Natural killer cell (primary cell): ENCODE measurements around the gene KCNJ10. TPM values are rescaled to one million over a fixed set of nuclear protein-coding genes. Genes with fewer than 3 reads are reported as not detected.

Source experiments
- ATAC-seq, 3 donors: fragments of 150-1000 bp in 2 of 3; fragments of 200-7000 bp in 1 of 3; cut with Tn5 transposase; 1 replicate in 1 of 3; 2 replicates in 2 of 3; pipeline ENCODE4 v1.10.0; 2021; ENCODE audit warnings: mild to moderate bottlenecking in 2 of 3, moderate library complexity in 2 of 3
- DNase-seq, 2 donors: peaks; one replicate each; pipeline versions ENCODE4 v3.0.0 to v3.0.0-alpha.2; 2013 to 2021; ENCODE audit warnings: mixed read lengths in 1 of 2
- H3K27ac ChIP-seq: one replicate; pipeline ENCODE4 v1.5.1; 2013; ENCODE audit warnings: mild to moderate bottlenecking, low read length
- H3K27me3 ChIP-seq: one replicate; pipeline ENCODE4 v1.6.1; 2013; ENCODE audit warnings: low read length; ENCODE audit not compliant: control insufficient read depth, insufficient read depth
- H3K36me3 ChIP-seq: one replicate; pipeline ENCODE4 v1.6.1; 2013; ENCODE audit warnings: low read length; ENCODE audit not compliant: control insufficient read depth, insufficient read depth
- H3K4me1 ChIP-seq: one replicate; pipeline ENCODE4 v1.6.1; 2013; ENCODE audit warnings: low read length; ENCODE audit not compliant: control insufficient read depth, insufficient read depth
- H3K4me3 ChIP-seq: one replicate; pipeline ENCODE4 v1.5.1; 2013; ENCODE audit warnings: low read length
- H3K9me3 ChIP-seq: one replicate; pipeline ENCODE4 v1.6.1; 2013; ENCODE audit warnings: low read length; ENCODE audit not compliant: control insufficient read depth, insufficient read depth
- H3K27ac Mint-ChIP-seq, 2 donors: one replicate each; pipeline ENCODE4 v1.8.0; 2022; ENCODE audit warnings: mild to moderate bottlenecking in 2 of 2, mixed read lengths in 2 of 2, moderate library complexity in 1 of 2
- H3K27me3 Mint-ChIP-seq, 2 donors: one replicate each; pipeline ENCODE4 v1.8.0; 2022; ENCODE audit warnings: low read depth in 2 of 2, mixed read lengths in 2 of 2
- H3K36me3 Mint-ChIP-seq: one replicate; pipeline ENCODE4 v1.8.0; 2022; ENCODE audit warnings: mixed read lengths
- H3K4me1 Mint-ChIP-seq, 2 donors: one replicate each; pipeline ENCODE4 v1.8.0; 2022; ENCODE audit warnings: mixed read lengths in 2 of 2
- H3K4me3 Mint-ChIP-seq: one replicate; pipeline ENCODE4 v1.8.0; 2022; ENCODE audit warnings: mild to moderate bottlenecking, moderate library complexity, mixed read lengths
- H3K9me3 Mint-ChIP-seq, 2 donors: one replicate each; pipeline ENCODE4 v1.8.0; 2022; ENCODE audit warnings: mixed read lengths in 2 of 2
- WGBS: methylation state at CpG from one replicate; pipeline ENCODE4 v1.1.7; 2013; ENCODE audit warnings: missing lambda C conversion rate; ENCODE audit not compliant: insufficient coverage; 5-methylcytosine and 5-hydroxymethylcytosine counted together
- intact Hi-C: fragments of 100-400 bp; cut with micrococcal nuclease; formaldehyde crosslinking; loops from one replicate; pipeline ENCODE4 v1.14.2; 2022
- total RNA-seq, 4 donors: library from RNA; stranded (reverse); fragments of 120-200 nt in 1 of 4; gene quantifications; one replicate each; pipeline versions ENCODE4 v1.2.3 to v1.2.4, GENCODE V29; 2013 to 2022
- TF ChIP-seq, protein P1 (sequence below): fragments of 200-600 bp; IDR thresholded peaks from one replicate; pipeline ENCODE4 v1.8.0; 2022; ENCODE audit warnings: antibody characterized with exemption

Gene KCNJ10
- total RNA-seq, 3 donors from 2014 or later (not counting 1 experiment from before 2014, with no cell fraction given), result not detected

DNA sequence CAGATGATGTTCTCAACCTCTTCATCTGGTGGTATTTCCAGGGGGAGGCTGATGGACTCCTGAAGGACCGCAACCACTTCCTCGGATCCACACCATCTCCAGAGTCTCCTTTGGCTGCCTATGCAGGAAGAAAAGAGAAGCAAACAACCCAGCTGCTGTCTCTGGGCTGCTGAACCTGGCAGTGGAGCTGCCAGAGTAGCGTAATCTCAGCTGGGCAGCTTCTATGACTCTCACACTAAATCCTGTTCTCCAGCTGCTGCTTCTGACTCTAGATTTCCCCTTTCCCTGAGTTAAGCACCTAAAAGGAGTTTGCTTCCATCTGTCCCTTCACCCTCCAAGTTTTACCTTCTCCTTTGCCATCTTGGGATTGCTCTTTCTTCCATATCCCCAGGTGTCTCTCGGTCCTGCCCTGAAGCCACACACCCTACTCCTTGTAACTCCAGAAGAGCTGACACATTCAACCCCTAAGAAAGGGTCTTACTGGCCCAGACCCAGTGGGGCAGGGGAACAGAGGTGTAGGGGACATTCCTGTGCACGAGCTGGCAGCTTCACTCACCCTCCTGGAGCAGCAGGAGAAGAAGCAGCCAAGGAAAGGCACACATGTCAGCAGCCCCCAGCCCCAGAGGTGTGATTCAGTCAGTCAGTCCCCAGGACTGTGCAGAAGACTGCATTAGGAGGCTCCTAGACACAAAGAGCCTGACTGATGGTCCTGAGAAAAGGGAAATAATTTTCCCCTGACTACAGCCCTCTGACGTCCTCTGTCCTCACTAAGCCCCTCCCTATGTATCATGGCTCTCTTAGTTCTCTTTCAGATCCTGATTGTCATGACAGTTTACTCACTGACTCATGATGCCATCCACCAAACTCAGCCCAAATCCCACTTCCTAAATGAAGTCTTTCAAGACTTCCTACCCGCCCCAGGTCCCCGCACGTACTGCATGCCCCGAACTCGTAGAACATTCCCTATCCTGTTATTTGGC is 116.1 kb downstream of the KCNJ10 start, which contains the start of gene SLAMF9:
Gene SLAMF9, minus strand, starts transcription at position 702 of the 980 bp plus-strand sequence. Its CDS starts 100 bp downstream, at position 602.
- H3K4me1 Mint-ChIP-seq, result no peaks in the 10 kb centered on the region
- no peaks in the 10 kb centered on the region for H3K4me1 ChIP-seq
- intact Hi-C loops, result no loop called here
- H3K4me3 ChIP-seq, result no peak within 1 kb of the TSS
- H3K27ac Mint-ChIP-seq, result no peak within 1 kb of the TSS
- H3K9me3 ChIP-seq, result no peaks in the 10 kb centered on the region
- H3K27ac ChIP-seq, result no peak within 1 kb of the TSS
- no peak for DNase-seq
- H3K27me3 ChIP-seq, result no peaks in the 10 kb centered on the region
- ATAC-seq, result peak; percentile 15 to 32 (median 25)
- H3K9me3 Mint-ChIP-seq, result no peaks in the 10 kb centered on the region
- H3K4me3 Mint-ChIP-seq, result no peak within 1 kb of the TSS
- 77% methylated on average over 11 of the region's 11 CpGs for WGBS
- H3K36me3 ChIP-seq, result no peaks in the 10 kb centered on the region
- peaks cover 34 to 55% of the 10 kb centered on the region in 2 donors for H3K27me3 Mint-ChIP-seq
- TF ChIP-seq, protein P1, sequence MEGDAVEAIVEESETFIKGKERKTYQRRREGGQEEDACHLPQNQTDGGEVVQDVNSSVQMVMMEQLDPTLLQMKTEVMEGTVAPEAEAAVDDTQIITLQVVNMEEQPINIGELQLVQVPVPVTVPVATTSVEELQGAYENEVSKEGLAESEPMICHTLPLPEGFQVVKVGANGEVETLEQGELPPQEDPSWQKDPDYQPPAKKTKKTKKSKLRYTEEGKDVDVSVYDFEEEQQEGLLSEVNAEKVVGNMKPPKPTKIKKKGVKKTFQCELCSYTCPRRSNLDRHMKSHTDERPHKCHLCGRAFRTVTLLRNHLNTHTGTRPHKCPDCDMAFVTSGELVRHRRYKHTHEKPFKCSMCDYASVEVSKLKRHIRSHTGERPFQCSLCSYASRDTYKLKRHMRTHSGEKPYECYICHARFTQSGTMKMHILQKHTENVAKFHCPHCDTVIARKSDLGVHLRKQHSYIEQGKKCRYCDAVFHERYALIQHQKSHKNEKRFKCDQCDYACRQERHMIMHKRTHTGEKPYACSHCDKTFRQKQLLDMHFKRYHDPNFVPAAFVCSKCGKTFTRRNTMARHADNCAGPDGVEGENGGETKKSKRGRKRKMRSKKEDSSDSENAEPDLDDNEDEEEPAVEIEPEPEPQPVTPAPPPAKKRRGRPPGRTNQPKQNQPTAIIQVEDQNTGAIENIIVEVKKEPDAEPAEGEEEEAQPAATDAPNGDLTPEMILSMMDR, result no peak
- H3K36me3 Mint-ChIP-seq, result no peaks in the 10 kb centered on the region

GRCh38 chr1:159952932-159953331 is 117.0 kb downstream of the KCNJ10 start:
- Histone ChIP-seq H3K9me3 (no peaks in the 10 kb centered on the region), H3K36me3 (no peaks in the 10 kb centered on the region), H3K4me1 (no peaks in the 10 kb centered on the region), H3K27me3 (no peaks in the 10 kb centered on the region), H3K27ac (no peak overlapping the region), H3K4me3 (no peak overlapping the region)
- Mint-ChIP-seq H3K36me3 (no peaks in the 10 kb centered on the region), H3K4me3 (no peak overlapping the region), H3K27ac (no peak overlapping the region), H3K4me1 (no peaks in the 10 kb centered on the region), H3K9me3 (no peaks in the 10 kb centered on the region), H3K27me3 (peaks cover 37 to 58% of the 10 kb centered on the region in 2 donors)
- DNase-seq, result no peak
- TF ChIP-seq, protein P1, result no peak
- 87% methylated on average over 5 of the region's 5 CpGs for WGBS
- no peak for ATAC-seq
- intact Hi-C loops, result no loop called here

DNA sequence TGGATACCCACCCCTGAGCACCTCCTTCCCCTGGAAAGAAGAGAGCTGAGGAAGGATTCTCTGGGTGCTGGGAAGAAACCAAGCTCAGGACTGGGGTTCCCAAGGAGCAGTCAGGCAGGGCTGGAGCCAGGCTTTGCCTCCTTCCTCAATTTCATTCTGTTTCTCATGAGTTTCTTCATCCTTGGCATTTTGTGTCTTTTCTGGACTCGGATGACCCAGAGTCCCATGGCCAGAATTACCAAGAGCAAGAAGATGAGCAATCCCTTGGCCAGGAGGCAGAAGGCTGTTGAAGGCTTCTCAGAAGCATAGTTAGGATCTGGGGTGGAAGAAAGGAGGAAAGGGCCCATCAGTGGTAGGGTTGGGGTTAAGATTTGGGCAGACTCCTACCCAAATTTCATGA is 118.4 kb downstream of the KCNJ10 start:
- intact Hi-C loops, result no loop called here

More for the DNA sequence above, 118.4 kb downstream of the KCNJ10 start:
- 88% methylated on average over 1 of the region's 1 CpG for WGBS
- TF ChIP-seq, protein P1, result no peak
- H3K4me1 ChIP-seq, result no peaks in the 10 kb centered on the region
- no peak overlapping the region for H3K4me3 ChIP-seq
- Mint-ChIP-seq H3K27ac (no peak overlapping the region), H3K27me3 (peaks cover 37 to 62% of the 10 kb centered on the region in 2 donors), H3K36me3 (no peaks in the 10 kb centered on the region), H3K4me3 (no peak overlapping the region), H3K9me3 (no peaks in the 10 kb centered on the region), H3K4me1 (no peaks in the 10 kb centered on the region)
- no peak overlapping the region for H3K27ac ChIP-seq
- no peaks in the 10 kb centered on the region for H3K9me3 ChIP-seq
- no peaks in the 10 kb centered on the region for H3K27me3 ChIP-seq
- DNase-seq (no peak), ATAC-seq (no peak)
- H3K36me3 ChIP-seq, result no peaks in the 10 kb centered on the region
